NCI-H2227 treated with DMSO at 0.1 percent for 48 hours (cell line): ENCODE results near the gene NR2F2.

Experiments used
- DNase-seq: peaks from one replicate; lab custom pipeline; 2025; lab: John Stamatoyannopoulos, UW

NR2F2 gene

GRCh38 chr15:96353930-96354730 is 23.6 kb downstream of the NR2F2 start:
- DNase-seq = no peak

DNA sequence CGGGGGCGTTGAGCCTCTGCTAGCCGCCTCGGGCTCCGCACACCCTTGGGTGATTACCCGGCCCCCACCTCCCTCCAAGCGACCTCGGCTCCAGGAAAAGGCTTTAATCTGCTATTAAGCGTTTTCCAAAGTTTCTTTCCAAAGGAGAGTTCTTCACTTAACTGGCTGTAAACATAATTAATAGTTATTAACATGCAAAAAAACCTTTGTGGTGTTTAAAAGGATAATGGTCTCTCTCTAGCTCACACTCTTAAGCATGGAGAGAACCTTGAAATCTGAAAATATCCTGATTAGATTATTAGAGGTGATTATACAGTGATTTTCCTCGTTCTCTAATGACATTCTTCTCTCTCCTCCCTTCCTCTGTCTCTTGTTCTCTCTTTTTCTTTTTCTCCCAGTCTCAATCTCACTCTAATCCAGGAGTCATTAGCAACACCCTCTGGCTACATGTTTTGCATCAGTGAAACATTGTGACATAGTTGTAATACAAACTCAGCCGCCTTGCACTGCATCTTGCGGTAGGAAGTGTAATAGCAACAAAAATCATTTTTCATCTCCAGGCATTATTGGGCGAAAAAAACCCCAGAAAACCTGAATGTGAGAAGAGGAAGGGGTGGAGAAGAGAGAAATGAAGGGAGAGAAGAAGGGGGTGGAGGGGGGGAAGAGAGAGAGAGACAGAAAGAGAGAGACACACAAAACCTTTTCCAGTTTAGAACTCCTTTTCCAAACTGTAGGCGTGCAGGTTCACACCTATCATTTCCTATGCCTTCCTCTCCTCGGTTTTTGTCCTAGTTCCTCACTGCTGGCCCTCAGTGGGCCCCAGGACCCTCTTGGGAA is 24.4 kb downstream of the NR2F2 start:
- DNase-seq = no peak

DNA sequence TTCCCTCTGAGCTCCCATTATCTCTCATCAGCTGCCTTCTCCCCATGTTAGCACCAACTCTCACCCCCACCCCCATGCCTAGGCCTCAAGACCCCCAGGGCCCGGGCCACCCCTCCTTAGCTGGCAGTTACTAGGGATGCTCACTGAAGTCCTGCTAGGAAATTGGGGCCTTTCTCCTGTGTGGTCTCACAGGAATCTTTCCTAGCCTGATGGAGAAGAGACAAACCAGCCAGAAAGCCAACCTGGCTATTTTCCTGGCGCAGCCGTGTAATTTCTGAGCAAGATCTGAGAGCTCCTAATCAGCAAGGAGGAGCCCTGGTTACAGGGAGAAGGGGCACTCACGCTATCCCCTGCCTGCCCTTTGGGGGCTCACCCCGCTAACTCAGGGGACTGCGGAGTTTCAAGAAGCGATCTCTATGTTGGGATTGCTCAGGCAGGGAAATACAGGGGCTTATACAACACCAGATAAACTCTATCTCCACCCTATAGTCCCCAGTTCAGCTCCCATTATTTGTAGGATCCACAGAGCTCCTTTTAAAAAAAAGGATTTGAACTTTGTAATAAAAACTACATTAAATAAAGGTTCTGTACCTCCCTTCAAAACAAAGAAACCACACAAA is 25.2 kb downstream of the NR2F2 start:
- no peak for DNase-seq

DNA sequence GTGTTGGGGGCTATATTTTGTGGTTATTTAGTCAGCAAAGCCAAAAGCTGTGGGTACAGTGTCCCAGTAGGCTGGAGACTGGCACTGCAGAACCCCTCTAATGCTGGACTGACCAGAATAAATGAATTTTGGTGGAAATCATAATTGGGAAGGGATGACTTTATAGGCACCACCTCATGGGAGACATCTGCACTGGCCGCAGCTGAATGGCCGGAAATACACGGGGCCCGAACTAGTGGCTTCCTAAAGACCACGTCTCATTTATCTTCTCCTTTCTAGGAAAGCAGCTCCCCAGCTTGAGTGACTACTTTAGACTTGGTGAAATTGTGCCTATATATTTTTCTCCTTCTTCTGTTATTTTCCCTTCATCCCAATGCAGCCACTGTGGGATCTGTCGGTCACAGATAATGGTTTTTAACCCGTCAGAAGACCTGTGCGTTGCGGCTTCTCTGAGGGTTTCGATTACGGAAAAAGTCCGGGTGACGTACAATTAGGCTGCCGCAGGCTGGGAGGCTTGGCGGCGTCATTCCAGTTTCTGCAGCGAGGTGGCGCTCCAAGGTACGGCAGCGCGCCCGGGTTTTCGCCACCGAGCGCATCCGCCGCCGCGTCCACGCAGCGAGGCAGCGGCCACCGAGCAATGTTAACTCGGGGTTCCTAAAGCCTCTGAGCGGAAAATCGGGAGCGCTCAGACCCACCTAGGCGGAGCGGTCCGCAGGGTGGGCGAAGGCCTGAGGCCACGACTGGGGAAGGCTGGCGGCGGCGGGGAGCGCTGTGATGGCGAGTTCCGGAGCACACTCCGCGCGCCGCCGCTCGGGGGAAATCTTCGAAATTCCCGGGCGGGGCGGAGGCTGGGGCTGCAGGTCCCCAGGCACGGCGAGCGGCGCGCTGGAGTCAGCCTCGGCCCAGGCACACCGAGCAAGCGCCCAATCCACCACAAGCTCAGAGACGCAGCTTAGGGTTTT is 26.3 kb downstream of the NR2F2 start:
- no peak for DNase-seq

DNA sequence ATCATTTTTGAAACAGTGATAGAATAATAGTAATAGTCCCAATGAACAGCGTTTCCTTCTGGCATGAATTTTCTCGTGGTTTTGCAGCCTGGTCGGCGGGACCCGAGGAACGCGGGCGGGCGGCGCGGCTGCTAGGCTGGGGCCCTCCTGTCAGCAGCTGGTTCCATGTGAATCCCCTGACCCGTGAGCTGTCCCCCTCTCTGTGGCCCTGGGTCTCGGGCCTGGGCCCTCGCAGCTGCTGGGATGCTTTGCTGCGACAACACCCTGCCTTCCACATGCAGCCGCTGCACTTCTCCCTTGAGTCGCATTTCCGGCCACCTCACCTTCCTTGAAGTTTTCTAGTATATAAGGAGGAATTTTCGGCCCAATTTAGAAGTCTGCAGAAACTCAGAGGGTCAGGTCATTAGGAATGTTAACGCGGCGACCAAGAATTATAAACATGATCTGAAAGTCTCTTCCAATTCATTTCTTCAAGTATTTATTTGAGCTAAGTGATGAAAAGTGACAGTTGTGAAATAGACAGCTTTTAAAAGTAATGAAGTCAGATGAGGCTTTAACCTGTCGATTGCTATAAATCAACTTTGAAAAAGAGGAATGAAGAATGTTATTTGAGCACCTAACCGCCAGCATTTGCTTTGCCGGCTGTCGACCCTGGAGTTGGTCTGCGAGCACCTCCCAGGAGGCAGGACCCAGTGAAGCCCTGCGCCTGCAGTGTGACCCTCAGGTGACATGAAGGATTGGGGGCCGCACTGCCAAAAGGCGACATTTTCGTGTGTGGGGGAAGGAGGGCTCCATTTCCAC is 27.7 kb downstream of the NR2F2 start:
- DNase-seq = no peak

DNA sequence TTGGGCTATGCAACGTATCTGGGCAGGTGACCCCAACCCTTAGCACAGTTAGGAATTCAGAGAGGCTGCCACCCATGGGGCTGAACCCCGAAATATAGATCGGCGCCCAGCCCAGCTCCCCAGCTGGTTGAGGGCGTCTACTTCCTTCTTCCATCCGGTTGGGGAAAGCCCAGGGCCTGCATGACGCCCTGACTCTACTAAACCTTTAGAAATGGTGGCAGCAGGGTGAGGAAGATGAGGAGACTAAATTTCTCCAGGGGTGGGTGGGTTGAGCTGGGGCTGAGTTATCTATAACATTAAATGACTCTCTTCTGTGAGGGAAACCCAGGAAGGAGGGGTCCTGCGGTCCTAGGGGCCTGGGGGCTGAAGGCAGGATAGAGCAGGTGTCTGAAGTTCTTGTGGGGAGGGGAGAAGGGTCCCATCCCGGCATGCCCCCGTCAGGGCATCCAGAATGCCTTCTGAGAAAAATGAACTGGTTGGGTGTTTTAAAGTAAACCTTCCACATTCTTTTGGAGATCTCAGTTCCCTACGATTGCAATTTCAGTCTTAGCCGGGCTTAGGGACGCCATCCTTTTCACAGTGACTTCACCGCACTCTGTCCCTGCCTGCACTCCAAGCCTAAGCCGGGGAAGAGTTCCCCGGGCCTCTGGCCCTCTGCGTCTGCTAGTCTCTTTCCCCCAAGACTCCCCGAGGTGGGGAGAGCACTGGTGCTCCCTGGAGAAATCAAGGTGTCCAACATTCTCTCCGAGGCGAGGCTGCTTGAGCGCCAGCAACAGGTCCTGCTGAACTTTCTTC is 28.5 kb downstream of the NR2F2 start:
- DNase-seq = no peak

DNA sequence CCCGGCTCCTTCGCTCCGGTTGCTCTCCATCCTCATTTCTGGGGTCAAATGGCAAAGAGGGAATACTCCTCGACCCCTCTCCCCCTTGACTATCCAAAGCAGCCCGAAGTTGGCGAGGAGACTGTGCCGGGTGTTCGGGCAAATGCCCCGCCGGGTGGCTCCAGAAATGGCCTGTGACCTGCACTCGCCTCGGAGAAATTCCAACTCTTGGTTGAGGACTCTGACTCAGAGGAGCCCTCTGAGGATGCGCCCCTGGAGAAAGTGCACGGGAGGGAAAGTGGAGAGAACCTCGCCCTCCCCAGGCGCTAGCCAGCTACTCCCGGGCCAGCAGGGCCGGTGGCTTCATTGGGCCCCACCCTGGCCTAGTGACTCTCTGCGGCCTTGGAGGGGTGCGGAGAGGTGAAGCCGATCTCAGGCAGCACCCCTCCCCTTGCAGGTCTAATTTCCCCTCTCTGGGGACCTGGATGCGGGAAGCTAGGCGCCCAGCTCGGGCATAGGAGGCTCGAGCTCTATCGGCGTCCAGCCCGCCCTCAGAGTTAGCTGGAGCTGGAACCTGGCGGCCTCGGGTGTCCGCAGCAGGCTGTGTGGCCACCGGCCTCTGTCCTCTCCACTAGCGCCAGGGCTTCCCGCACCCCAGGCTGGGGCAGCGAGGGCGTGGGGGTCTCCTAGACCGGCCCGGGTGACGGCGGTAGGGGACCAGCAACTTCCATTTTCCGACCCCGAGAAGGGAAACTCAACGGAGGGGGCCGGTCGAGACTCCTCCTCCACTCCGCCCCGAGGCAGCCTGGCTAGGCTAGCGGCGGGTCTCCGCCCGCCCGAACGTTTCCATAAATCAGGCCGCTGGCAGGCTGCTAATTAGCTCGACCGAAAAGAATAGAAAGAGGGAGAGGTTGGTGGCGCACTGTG is 29.4 kb downstream of the NR2F2 start:
- no peak for DNase-seq

- no peak for DNase-seq
Measured at GRCh38 chr15:96360581-96361308, 30.2 kb downstream of the NR2F2 start.

GRCh38 chr15:96361309-96362010 is 31.0 kb downstream of the NR2F2 start:
- DNase-seq = no peak

- DNase-seq = no peak
Measured at GRCh38 chr15:96362011-96362754, 31.7 kb downstream of the NR2F2 start.

- DNase-seq = no peak
Measured at GRCh38 chr15:96362755-96363651, 32.5 kb downstream of the NR2F2 start.

- DNase-seq = no peak
Measured at GRCh38 chr15:96363707-96364106, 33.2 kb downstream of the NR2F2 start.

DNA sequence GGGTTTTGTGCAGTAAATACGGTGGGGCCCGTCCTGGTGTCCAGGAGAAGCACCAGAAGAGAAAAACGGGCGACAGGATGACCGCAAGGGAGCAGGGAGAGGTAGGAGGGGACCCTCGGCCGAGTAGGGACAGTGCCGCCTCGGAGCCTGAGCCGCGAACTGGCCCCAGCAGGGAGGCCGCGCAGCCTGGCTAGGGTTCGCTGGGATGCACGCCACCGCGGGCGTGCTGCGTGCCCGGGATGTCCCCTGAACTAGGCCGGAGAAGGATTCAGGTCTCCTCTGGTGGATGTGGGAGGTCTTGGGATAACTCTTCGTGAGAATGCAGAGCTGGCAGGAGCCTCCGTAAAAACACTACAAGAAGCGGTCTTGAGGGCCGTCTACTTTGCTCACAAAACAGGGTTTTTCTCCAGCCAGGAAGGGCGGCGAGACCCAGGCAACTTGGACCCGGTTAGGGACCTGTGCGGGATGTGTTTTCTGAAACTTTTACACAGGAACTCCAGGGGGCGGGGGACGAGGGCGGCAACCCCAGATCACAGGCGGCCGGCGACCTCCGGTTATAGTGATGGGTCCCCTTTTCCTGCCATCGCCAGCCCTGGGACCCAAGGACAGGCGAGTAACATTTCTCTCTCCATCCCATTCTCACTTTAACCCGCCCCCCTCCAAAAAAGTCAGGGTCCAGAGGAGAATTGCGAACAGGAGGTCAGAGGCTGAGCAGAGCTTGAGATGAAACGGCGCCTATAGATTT is 35.5 kb downstream of the NR2F2 start:
- no peak for DNase-seq

DNA sequence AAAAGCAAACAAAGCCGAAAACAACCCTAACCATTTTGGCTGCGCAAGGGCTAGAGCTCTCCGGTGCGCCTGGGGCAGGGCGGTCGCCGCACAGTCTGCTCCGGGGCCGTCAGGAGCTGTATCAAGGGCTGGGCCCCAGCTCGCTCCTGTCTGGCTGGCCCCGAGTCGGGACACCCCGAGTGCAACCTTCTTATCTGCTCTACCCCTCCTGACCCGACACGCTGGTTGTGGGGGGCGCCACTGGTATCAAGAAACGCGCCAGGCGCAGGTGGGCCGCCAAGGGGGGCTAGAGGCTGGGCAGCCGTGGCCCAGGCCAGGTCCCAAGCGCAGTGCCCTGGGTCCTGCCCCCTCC is 36.0 kb downstream of the NR2F2 start:
- no peak for DNase-seq
